Rectal smooth muscle tissue (tissue), 1 donor: ENCODE measurements around the gene BNC2.

ENCODE experiments used
- H3K27ac ChIP-seq: one replicate; pipeline ENCODE4 v1.7.0; 2013; ENCODE audit warnings: low read depth, low read length, inconsistent platforms
- H3K27me3 ChIP-seq: one replicate; pipeline ENCODE4 v1.7.0; 2013; ENCODE audit warnings: low read length; ENCODE audit not compliant: control insufficient read depth, insufficient read depth
- H3K36me3 ChIP-seq: one replicate; pipeline ENCODE4 v1.7.0; 2013; ENCODE audit warnings: low read length; ENCODE audit not compliant: control insufficient read depth, insufficient read depth
- H3K4me1 ChIP-seq: one replicate; pipeline ENCODE4 v1.7.0; 2013; ENCODE audit warnings: low read length; ENCODE audit not compliant: control insufficient read depth, insufficient read depth
- H3K4me3 ChIP-seq: one replicate; pipeline ENCODE4 v1.7.0; 2013; ENCODE audit warnings: low read length
- H3K9ac ChIP-seq: one replicate; pipeline ENCODE4 v1.7.0; 2013; ENCODE audit warnings: low read length

BNC2 gene

GRCh38 chr9:16825971-16826625 is 44.4 kb downstream of the BNC2 start:
- peaks cover 27% of the 10 kb centered on the region for H3K4me1 ChIP-seq
- H3K36me3 ChIP-seq = no peaks in the 10 kb centered on the region
- no peak overlapping the region for H3K9ac ChIP-seq
- H3K4me3 ChIP-seq = no peak overlapping the region
- no peak overlapping the region for H3K27ac ChIP-seq
- H3K27me3 ChIP-seq = no peaks in the 10 kb centered on the region

GRCh38 chr9:16825331-16825725 is 45.1 kb downstream of the BNC2 start:
- no peaks in the 10 kb centered on the region for H3K27me3 ChIP-seq
- no peaks in the 10 kb centered on the region for H3K36me3 ChIP-seq
- no peak overlapping the region for H3K4me3 ChIP-seq
- peaks cover 22% of the 10 kb centered on the region for H3K4me1 ChIP-seq
- H3K27ac ChIP-seq = peak overlapping the region; percentile 8
- H3K9ac ChIP-seq = no peak overlapping the region

GRCh38 chr9:16824545-16825330 is 45.7 kb downstream of the BNC2 start:
- no peak overlapping the region for H3K9ac ChIP-seq
- H3K4me1 ChIP-seq = peaks cover 20% of the 10 kb centered on the region
- H3K27me3 ChIP-seq = no peaks in the 10 kb centered on the region
- no peak overlapping the region for H3K4me3 ChIP-seq
- no peaks in the 10 kb centered on the region for H3K36me3 ChIP-seq
- peak overlapping the region; percentile 8 for H3K27ac ChIP-seq

- Histone ChIP-seq H3K27ac (no peak overlapping the region), H3K36me3 (no peaks in the 10 kb centered on the region), H3K4me3 (no peak overlapping the region), H3K27me3 (no peaks in the 10 kb centered on the region), H3K9ac (no peak overlapping the region), H3K4me1 (peaks cover 18% of the 10 kb centered on the region)
Observed at GRCh38 chr9:16823906-16824305, 46.6 kb downstream of the BNC2 start.

- Histone ChIP-seq H3K27ac (no peak overlapping the region), H3K9ac (no peak overlapping the region), H3K4me3 (no peak overlapping the region), H3K27me3 (no peaks in the 10 kb centered on the region), H3K36me3 (no peaks in the 10 kb centered on the region), H3K4me1 (peaks cover 26% of the 10 kb centered on the region)
Observed at GRCh38 chr9:16821344-16821743, 49.1 kb downstream of the BNC2 start.

- Histone ChIP-seq H3K9ac (no peak overlapping the region), H3K27ac (no peak overlapping the region), H3K4me1 (peaks cover 13% of the 10 kb centered on the region)
Observed at GRCh38 chr9:16817514-16817913, 53.0 kb downstream of the BNC2 start.

GRCh38 chr9:16817002-16817401 is 53.5 kb downstream of the BNC2 start:
- no peaks in the 10 kb centered on the region for H3K36me3 ChIP-seq
- no peak overlapping the region for H3K9ac ChIP-seq
- no peak overlapping the region for H3K4me3 ChIP-seq
- H3K27me3 ChIP-seq = no peaks in the 10 kb centered on the region
- peaks cover 13% of the 10 kb centered on the region for H3K4me1 ChIP-seq
- H3K27ac ChIP-seq = no peak overlapping the region

More at GRCh38 chr9:16817514-16817913, 53.0 kb downstream of the BNC2 start:
- Histone ChIP-seq H3K36me3 (no peaks in the 10 kb centered on the region), H3K4me3 (no peak overlapping the region), H3K27me3 (no peaks in the 10 kb centered on the region)

GRCh38 chr9:16816011-16816410 is 54.5 kb downstream of the BNC2 start:
- Histone ChIP-seq H3K27ac (no peak overlapping the region), H3K9ac (no peak overlapping the region), H3K4me1 (peaks cover 13% of the 10 kb centered on the region), H3K27me3 (no peaks in the 10 kb centered on the region), H3K4me3 (no peak overlapping the region), H3K36me3 (no peaks in the 10 kb centered on the region)

- Histone ChIP-seq H3K36me3 (no peaks in the 10 kb centered on the region), H3K27ac (no peak overlapping the region), H3K4me3 (no peak overlapping the region), H3K27me3 (no peaks in the 10 kb centered on the region), H3K4me1 (peaks cover 13% of the 10 kb centered on the region), H3K9ac (no peak overlapping the region)
Observed at GRCh38 chr9:16815079-16815478, 55.4 kb downstream of the BNC2 start.

- Histone ChIP-seq H3K9ac (no peak overlapping the region), H3K4me1 (peaks cover 13% of the 10 kb centered on the region), H3K27me3 (no peaks in the 10 kb centered on the region), H3K4me3 (no peak overlapping the region), H3K27ac (no peak overlapping the region), H3K36me3 (no peaks in the 10 kb centered on the region)
Observed at GRCh38 chr9:16813838-16814237, 56.6 kb downstream of the BNC2 start.

- Histone ChIP-seq H3K36me3 (no peaks in the 10 kb centered on the region), H3K4me3 (no peak overlapping the region), H3K9ac (no peak overlapping the region), H3K4me1 (peaks cover 9% of the 10 kb centered on the region), H3K27me3 (no peaks in the 10 kb centered on the region), H3K27ac (no peak overlapping the region)
Observed at GRCh38 chr9:16811987-16812685, 58.3 kb downstream of the BNC2 start.

- Histone ChIP-seq H3K4me1 (no peaks in the 10 kb centered on the region), H3K27ac (no peak overlapping the region), H3K9ac (no peak overlapping the region), H3K4me3 (no peak overlapping the region), H3K27me3 (no peaks in the 10 kb centered on the region), H3K36me3 (no peaks in the 10 kb centered on the region)
Observed at GRCh38 chr9:16809912-16810610, 60.4 kb downstream of the BNC2 start.
